ENCODE results near the gene TNS1.

Gene TNS1

GRCh38 chr2:217909156-217909820, 93.5 kb downstream of the TNS1 start:
- DNase-seq, result no peak

- no peak for DNase-seq
Measured at GRCh38 chr2:217908544-217908943, 94.3 kb downstream of the TNS1 start.

- no peak for DNase-seq
Measured at GRCh38 chr2:217907266-217907665, 95.5 kb downstream of the TNS1 start.

GRCh38 chr2:217906798-217907197, 96.0 kb downstream of the TNS1 start:
- DNase-seq, result no peak

- DNase-seq, result no peak
Measured at GRCh38 chr2:217905896-217906295, 96.9 kb downstream of the TNS1 start.

GRCh38 chr2:217905395-217905794, 97.4 kb downstream of the TNS1 start:
- no peak for DNase-seq

GRCh38 chr2:217904614-217904965, 98.2 kb downstream of the TNS1 start:
- no peak for DNase-seq

GRCh38 chr2:217903859-217904613, 98.8 kb downstream of the TNS1 start:
- no peak for DNase-seq

GRCh38 chr2:217903142-217903858, 99.5 kb downstream of the TNS1 start:
- no peak for DNase-seq

GRCh38 chr2:217902379-217903141, 100.2 kb downstream of the TNS1 start:
- no peak for DNase-seq

GRCh38 chr2:217901835-217902378, 100.9 kb downstream of the TNS1 start:
- no peak for DNase-seq

GRCh38 chr2:217901400-217901799, 101.4 kb downstream of the TNS1 start:
- DNase-seq, result no peak

- no peak for DNase-seq
Measured at GRCh38 chr2:217900780-217901360, 101.9 kb downstream of the TNS1 start.

GRCh38 chr2:217900010-217900779, 102.6 kb downstream of the TNS1 start:
- no peak for DNase-seq

GRCh38 chr2:217899231-217900009, 103.4 kb downstream of the TNS1 start:
- peak in 1 of 2 experiments; percentile 20 for DNase-seq

GRCh38 chr2:217897816-217898806, 104.7 kb downstream of the TNS1 start:
- no peak for DNase-seq

GRCh38 chr2:217897091-217897715, 105.6 kb downstream of the TNS1 start:
- no peak for DNase-seq

GRCh38 chr2:217895070-217895635, 107.6 kb downstream of the TNS1 start:
- no peak for DNase-seq

GRCh38 chr2:217893440-217893839, 109.4 kb downstream of the TNS1 start:
- DNase-seq, result no peak

Measured in AML-193 (cell line).